Neural progenitor cell (in vitro differentiated cells): ENCODE data around the gene GLCCI1. TPM values are rescaled to one million over a fixed set of nuclear protein-coding genes. Genes with fewer than 3 reads are reported as not detected.

ENCODE experiments used
- DNase-seq: peaks from one replicate; pipeline ENCODE4 v3.0.0-alpha.2; 2016; ENCODE audit warnings: low spot score
- H2AFZ ChIP-seq: fragments of 200-600 bp; sonication (generic); replicated peaks from 2 replicates; pipeline ENCODE4 v1.6.1; 2016; ENCODE audit warnings: antibody characterized with exemption
- H3F3A ChIP-seq: fragments of 200-600 bp; sonication (generic); 2 replicates; pipeline ENCODE4 v1.6.1; 2016; ENCODE audit warnings: antibody characterized with exemption, low read depth
- H3K27ac ChIP-seq: fragments of 200-600 bp; sonication (generic); 2 replicates; pipeline ENCODE4 v1.5.1; 2016; ENCODE audit warnings: mild to moderate bottlenecking
- H3K27me3 ChIP-seq: fragments of 200-600 bp; sonication (generic); 2 replicates; pipeline ENCODE4 v1.6.1; 2016; ENCODE audit warnings: mild to moderate bottlenecking, moderate library complexity
- H3K36me3 ChIP-seq: fragments of 200-600 bp; sonication (generic); 2 replicates; pipeline ENCODE4 v1.5.1; 2016
- H3K4me1 ChIP-seq: fragments of 200-600 bp; sonication (generic); 2 replicates; pipeline ENCODE4 v1.6.1; 2016; ENCODE audit warnings: mixed run types
- H3K4me2 ChIP-seq: fragments of 200-600 bp; sonication (generic); 2 replicates; pipeline ENCODE4 v1.6.1; 2016
- H3K4me3 ChIP-seq: fragments of 200-600 bp; sonication (generic); 2 replicates; pipeline ENCODE4 v1.5.1; 2016
- H3K79me2 ChIP-seq: fragments of 200-600 bp; sonication (generic); 2 replicates; pipeline ENCODE4 v1.6.1; 2016; ENCODE audit warnings: low read depth
- H3K9ac ChIP-seq: fragments of 200-600 bp; sonication (generic); 2 replicates; pipeline ENCODE4 v1.6.1; 2016
- H3K9me3 ChIP-seq: fragments of 200-600 bp; sonication (generic); 2 replicates; pipeline ENCODE4 v1.5.1; 2016; ENCODE audit warnings: low read depth
- H4K20me1 ChIP-seq: fragments of 200-600 bp; sonication (generic); 2 replicates; pipeline ENCODE4 v1.6.1; 2016; ENCODE audit warnings: low read depth
- H3K27ac Mint-ChIP-seq: 3 replicates; pipeline ENCODE4 v1.8.0; 2021; ENCODE audit warnings: mixed read lengths
- H3K27me3 Mint-ChIP-seq: 2 replicates; pipeline ENCODE4 v1.8.0; 2022; ENCODE audit warnings: low read depth, mild to moderate bottlenecking, inconsistent platforms, moderate library complexity, mixed read lengths; ENCODE audit not compliant: insufficient read depth
- H3K36me3 Mint-ChIP-seq: 3 replicates; pipeline ENCODE4 v1.8.0; 2021; ENCODE audit warnings: mixed read lengths
- H3K4me1 Mint-ChIP-seq: 3 replicates; pipeline ENCODE4 v1.8.0; 2021; ENCODE audit warnings: mixed read lengths
- H3K4me3 Mint-ChIP-seq: 3 replicates; pipeline ENCODE4 v1.8.0; 2021; ENCODE audit warnings: mild to moderate bottlenecking, moderate library complexity, mixed read lengths
- H3K9me3 Mint-ChIP-seq: 3 replicates; pipeline ENCODE4 v1.8.0; 2020; ENCODE audit warnings: mixed read lengths
- CTCF ChIP-seq: fragments of 200-600 bp; sonication (generic); IDR thresholded peaks from 2 replicates; pipeline ENCODE4 v1.5.1; 2017; ENCODE audit warnings: antibody characterized with exemption, mild to moderate bottlenecking
- EZH2 ChIP-seq: fragments of 200-600 bp; sonication (generic); IDR thresholded peaks from 2 replicates; pipeline ENCODE4 v1.6.1; 2017; ENCODE audit warnings: antibody characterized with exemption, mild to moderate bottlenecking, moderate library complexity
- EZH2phosphoT487 ChIP-seq: fragments of 200-600 bp; sonication (generic); IDR thresholded peaks from 2 replicates; pipeline ENCODE4 v1.6.1; 2017; ENCODE audit warnings: antibody characterized with exemption
- total RNA-seq: library from RNA; depleted of rRNA; stranded (reverse); fragments of >200 nt; gene quantifications from 2 replicates; pipeline ENCODE4 v1.2.3, GENCODE V29; 2015; ENCODE audit warnings: low replicate concordance

Gene GLCCI1
- total RNA-seq, 1 donor from 2014 or later: 78.0 TPM

- H3K4me1 Mint-ChIP-seq: no peaks in the 10 kb centered on the region
- no peak for TF ChIP-seq CTCF
- no peak for TF ChIP-seq EZH2
- no peak for TF ChIP-seq EZH2phosphoT487
- H3K36me3 Mint-ChIP-seq: no peaks in the 10 kb centered on the region
- Histone ChIP-seq H3K9me3 (no peaks in the 10 kb centered on the region), H3K27ac (no peak overlapping the region), H3F3A (no peaks in the 10 kb centered on the region), H2AFZ (no peak overlapping the region), H3K4me2 (no peak overlapping the region), H3K36me3 (no peaks in the 10 kb centered on the region), H3K27me3 (no peaks in the 10 kb centered on the region), H3K4me1 (no peaks in the 10 kb centered on the region), H3K4me3 (no peak overlapping the region), H3K79me2 (no peaks in the 10 kb centered on the region), H3K9ac (no peak overlapping the region), H4K20me1 (no peaks in the 10 kb centered on the region)
- H3K27me3 Mint-ChIP-seq: peaks cover 4% of the 10 kb centered on the region
- H3K27ac Mint-ChIP-seq: no peak overlapping the region
- H3K9me3 Mint-ChIP-seq: peaks cover 2% of the 10 kb centered on the region
- no peak for DNase-seq
- H3K4me3 Mint-ChIP-seq: no peak overlapping the region
These were observed 148.6 kb downstream of the GLCCI1 start for GRCh38 chr7:8117195-8117594.

GRCh38 chr7:8119262-8119661, 150.7 kb downstream of the GLCCI1 start:
- no peaks in the 10 kb centered on the region for H3K79me2 ChIP-seq
- no peaks in the 10 kb centered on the region for H3K4me1 ChIP-seq
- Mint-ChIP-seq H3K36me3 (no peaks in the 10 kb centered on the region), H3K27ac (no peak overlapping the region), H3K4me1 (no peaks in the 10 kb centered on the region), H3K4me3 (no peak overlapping the region), H3K27me3 (peaks cover 4% of the 10 kb centered on the region), H3K9me3 (no peaks in the 10 kb centered on the region)
- no peaks in the 10 kb centered on the region for H3F3A ChIP-seq
- no peak overlapping the region for H3K4me2 ChIP-seq
- H3K36me3 ChIP-seq: no peaks in the 10 kb centered on the region
- no peak overlapping the region for H3K27ac ChIP-seq
- H3K9ac ChIP-seq: no peak overlapping the region
- H3K27me3 ChIP-seq: no peaks in the 10 kb centered on the region
- H2AFZ ChIP-seq: no peak overlapping the region
- TF ChIP-seq EZH2phosphoT487: no peak
- no peak for TF ChIP-seq EZH2
- TF ChIP-seq CTCF: no peak
- H3K9me3 ChIP-seq: no peaks in the 10 kb centered on the region
- no peak overlapping the region for H3K4me3 ChIP-seq
- no peak for DNase-seq
- no peaks in the 10 kb centered on the region for H4K20me1 ChIP-seq

GRCh38 chr7:8120390-8121058, 151.9 kb downstream of the GLCCI1 start:
- Histone ChIP-seq H3K9ac (no peak overlapping the region), H3F3A (no peaks in the 10 kb centered on the region), H2AFZ (no peak overlapping the region), H3K4me3 (no peak overlapping the region), H3K79me2 (no peaks in the 10 kb centered on the region), H4K20me1 (no peaks in the 10 kb centered on the region), H3K27ac (no peak overlapping the region), H3K4me2 (no peak overlapping the region), H3K4me1 (no peaks in the 10 kb centered on the region), H3K9me3 (no peaks in the 10 kb centered on the region), H3K36me3 (no peaks in the 10 kb centered on the region), H3K27me3 (no peaks in the 10 kb centered on the region)
- Mint-ChIP-seq H3K36me3 (no peaks in the 10 kb centered on the region), H3K4me3 (no peak overlapping the region), H3K4me1 (no peaks in the 10 kb centered on the region), H3K27me3 (peaks cover 8% of the 10 kb centered on the region), H3K27ac (no peak overlapping the region), H3K9me3 (no peaks in the 10 kb centered on the region)
- DNase-seq: no peak
- TF ChIP-seq EZH2: no peak
- no peak for TF ChIP-seq CTCF
- no peak for TF ChIP-seq EZH2phosphoT487
